ENCODE results near the gene CACNA1H.

Gene CACNA1H

DNA sequence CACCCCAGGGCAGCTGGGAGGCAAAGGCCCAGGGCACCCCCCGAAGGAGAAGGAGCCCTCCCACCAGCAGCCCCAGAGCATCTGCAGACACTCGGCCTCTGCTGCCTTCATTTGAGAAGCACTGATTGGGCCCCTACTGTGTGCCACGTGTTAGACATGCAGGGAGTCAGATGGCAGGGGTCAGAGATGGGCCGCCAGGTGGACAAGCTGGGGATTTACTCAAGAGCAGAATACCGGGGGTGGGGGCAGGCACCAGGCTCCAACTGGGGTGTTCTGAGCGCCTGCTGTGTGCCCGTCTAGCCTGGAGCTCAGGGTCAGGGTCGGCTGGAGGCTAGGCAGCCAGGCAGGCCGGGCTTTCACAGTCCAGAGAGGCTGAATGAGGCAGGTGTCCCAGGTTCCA lies 53.4 kb downstream of the CACNA1H start:
- in situ Hi-C loops (cut with MboI; ENCODE audit: low sequenced_read_pairs), result no loop called here

DNA sequence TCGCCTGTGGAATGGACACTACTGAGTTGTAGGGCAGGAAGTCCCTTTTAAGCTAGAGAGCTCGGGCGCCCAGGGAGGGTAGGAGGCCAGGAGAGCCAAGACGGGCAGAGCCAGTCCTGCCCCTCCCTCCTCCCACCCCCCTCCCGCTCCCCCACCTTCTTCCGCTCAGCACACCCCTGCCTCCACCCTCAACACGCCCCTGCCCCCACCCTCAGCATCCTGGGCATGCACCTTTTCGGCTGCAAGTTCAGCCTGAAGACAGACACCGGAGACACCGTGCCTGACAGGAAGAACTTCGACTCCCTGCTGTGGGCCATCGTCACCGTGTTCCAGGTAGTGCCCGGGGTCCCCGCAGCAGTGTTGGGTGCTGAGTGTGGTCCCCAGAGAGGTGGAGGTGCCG lies 53.9 kb downstream of the CACNA1H start:
- in situ Hi-C loops (cut with MboI; ENCODE audit: low sequenced_read_pairs), result no loop called here

DNA sequence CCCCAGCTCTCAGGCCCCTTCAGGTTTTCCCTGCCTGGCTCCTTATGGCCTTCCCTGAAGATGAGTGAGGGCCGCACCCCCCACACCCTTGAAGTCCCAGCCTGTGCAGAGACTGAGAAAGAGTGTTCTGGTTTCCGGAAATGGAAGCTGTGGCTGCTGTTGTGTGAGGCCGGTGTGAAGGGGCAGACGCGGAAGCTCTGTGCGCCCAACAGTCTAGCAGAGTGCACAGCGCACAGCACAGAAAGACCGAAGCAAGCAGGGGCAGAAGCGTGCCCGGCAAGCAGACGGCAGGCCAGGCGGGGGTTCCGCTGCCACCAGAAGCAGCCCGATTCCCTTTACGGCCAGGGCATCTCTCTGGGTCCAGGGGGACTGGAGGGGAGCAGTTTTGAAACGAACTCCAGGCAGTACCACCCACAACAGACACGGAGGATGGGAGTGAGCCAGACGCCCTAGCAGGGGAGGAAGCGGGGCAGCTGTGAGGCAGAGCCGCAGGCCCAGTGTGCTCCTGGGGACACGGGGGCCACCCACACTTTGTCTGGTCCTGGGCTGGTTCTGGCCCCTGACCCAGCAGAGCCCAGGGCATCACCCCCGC lies 55.4 kb downstream of the CACNA1H start:
- in situ Hi-C loops (cut with MboI; ENCODE audit: low sequenced_read_pairs), result no loop called here

DNA sequence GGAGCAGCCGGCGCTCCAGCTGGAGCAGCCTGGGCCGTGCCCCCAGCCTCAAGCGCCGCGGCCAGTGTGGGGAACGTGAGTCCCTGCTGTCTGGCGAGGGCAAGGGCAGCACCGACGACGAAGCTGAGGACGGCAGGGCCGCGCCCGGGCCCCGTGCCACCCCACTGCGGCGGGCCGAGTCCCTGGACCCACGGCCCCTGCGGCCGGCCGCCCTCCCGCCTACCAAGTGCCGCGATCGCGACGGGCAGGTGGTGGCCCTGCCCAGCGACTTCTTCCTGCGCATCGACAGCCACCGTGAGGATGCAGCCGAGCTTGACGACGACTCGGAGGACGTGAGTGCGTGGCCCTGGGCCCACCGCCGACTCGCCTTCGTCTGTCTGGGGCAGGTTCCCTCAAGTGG lies 56.2 kb downstream of the CACNA1H start:
- in situ Hi-C loops (cut with MboI; ENCODE audit: low sequenced_read_pairs), result no loop called here

DNA sequence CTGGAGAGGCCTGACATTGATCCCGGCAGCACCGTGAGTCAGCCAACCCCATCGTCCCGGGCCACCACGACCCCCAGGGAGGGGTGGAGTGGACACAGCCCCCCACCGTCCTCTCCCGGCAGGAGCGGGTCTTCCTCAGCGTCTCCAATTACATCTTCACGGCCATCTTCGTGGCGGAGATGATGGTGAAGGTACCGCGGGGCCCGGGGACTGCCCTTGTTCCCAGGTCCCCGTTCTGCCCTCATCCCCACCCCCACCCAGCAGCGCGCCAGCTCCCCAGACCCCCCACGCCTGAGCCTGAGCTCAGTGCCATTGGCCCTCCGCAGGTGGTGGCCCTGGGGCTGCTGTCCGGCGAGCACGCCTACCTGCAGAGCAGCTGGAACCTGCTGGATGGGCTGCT lies 57.6 kb downstream of the CACNA1H start:
- in situ Hi-C loops (cut with MboI; ENCODE audit: low sequenced_read_pairs), result no loop called here

DNA sequence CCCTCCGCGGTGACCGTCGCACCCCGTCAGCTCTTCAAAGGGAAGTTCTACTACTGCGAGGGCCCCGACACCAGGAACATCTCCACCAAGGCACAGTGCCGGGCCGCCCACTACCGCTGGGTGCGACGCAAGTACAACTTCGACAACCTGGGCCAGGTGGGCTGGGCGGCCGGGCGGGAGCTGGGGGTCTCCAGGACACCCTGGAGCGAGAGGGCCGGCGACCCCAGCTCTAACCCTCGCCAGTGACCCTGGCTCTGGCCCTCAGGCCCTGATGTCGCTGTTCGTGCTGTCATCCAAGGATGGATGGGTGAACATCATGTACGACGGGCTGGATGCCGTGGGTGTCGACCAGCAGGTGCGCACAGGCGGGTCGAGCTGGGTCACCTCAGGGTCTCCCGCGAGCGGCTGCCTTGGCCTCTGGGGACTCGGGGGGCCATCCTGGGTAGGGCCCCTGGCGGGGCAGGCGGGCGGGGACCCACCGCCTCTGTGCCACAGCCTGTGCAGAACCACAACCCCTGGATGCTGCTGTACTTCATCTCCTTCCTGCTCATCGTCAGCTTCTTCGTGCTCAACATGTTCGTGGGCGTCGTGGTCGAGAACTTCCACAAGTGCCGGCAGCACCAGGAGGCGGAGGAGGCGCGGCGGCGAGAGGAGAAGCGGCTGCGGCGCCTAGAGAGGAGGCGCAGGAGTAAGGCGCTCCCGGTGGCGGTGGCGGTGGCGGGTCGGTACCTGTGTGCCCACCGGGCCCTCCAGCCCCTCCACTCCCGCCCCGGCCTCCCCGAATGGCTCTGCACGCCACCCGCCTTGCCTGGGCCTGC lies 58.8 kb downstream of the CACNA1H start:
- in situ Hi-C loops (cut with MboI; ENCODE audit: low sequenced_read_pairs), result no loop called here

DNA sequence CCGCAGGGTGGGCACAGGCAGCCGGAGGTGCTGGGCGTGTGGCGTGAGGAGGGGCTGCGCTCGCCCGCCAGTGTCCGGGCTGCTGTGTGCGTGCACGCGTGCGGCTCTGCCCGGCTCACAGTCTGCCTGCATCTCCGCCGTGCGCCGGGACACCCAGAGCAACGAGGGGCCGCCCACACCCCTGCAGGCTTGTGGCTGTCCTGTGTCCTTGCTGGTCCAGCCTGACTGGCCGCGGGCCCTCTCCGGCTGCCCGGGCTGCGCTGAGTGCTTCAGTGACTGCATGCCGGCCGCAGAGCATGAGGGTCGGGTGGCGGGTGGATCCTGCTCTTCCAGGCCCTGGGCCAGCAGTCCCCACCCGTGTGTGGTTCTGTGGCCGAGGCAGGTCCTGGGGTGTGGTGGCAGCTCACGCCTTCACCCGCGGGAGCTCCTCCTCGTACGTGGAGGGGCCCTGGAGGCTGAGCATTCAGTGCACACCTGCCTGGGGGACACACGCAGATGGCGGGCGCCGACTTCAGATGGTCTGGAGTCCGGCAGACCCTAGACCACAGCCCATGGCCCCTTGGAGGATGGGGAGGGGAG lies 59.8 kb downstream of the CACNA1H start:
- in situ Hi-C loops (cut with MboI; ENCODE audit: low sequenced_read_pairs), result no loop called here

DNA sequence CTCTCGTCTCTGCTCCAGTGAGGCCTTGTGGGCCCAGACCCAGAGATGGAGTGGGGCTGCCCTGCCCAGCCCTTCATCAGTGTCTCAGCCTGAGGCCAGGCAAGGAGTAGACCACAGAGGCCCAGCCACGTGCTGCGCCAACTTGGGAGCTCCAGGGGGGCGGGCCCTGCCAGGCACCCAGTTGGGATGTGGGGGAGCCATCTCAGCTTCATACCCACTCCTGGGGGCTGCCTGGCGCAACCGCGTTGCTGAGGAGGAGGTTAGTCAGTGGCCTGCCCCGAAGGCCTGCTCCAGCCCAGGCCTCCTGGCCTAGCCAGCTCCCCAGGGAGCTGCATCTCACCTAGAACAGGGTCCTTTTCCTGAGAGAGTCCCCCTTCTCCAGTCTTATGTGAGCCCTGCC lies 60.3 kb downstream of the CACNA1H start:
- in situ Hi-C loops (cut with MboI; ENCODE audit: low sequenced_read_pairs), result no loop called here

DNA sequence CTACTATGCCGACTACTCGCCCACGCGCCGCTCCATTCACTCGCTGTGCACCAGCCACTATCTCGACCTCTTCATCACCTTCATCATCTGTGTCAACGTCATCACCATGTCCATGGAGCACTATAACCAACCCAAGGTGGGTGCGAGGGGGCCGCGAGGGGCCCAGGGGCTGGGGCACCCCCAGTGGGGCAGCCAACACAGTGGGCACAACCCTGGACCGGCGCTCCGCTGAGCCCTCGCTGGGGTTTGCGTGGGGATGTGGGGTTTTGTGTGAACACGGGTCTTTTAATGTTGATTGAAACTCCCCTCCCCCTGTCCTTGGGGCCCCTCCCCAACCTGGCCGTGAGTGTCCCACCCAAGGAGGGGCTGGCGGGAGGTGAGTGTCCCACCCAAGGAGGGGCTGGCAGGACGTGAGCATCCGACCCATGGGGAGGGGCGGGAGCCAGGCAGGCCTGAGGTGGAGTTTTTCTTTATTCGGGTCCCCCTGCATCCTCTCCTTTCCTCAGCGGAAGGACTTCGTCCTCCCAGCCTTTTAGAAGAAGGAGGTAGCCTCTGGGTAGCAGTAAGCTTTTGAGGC lies 61.0 kb downstream of the CACNA1H start:
- in situ Hi-C loops (cut with MboI; ENCODE audit: low sequenced_read_pairs), result no loop called here

DNA sequence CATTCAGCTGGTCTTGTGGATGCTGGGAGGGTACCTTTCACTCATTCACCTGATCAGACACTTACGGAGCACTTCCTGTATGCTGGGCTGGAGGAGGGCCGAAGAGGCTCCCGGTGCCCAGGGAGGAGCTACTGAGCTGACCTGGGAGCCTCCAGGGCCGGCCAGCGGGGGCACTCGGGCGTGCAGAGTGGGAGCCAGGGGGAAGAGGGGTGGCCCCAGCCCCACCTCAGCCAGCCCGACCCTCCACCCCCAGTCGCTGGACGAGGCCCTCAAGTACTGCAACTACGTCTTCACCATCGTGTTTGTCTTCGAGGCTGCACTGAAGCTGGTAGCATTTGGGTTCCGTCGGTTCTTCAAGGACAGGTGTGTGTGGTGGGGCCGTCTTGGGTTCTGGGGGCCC lies 61.8 kb downstream of the CACNA1H start:
- in situ Hi-C loops (cut with MboI; ENCODE audit: low sequenced_read_pairs), result no loop called here

DNA sequence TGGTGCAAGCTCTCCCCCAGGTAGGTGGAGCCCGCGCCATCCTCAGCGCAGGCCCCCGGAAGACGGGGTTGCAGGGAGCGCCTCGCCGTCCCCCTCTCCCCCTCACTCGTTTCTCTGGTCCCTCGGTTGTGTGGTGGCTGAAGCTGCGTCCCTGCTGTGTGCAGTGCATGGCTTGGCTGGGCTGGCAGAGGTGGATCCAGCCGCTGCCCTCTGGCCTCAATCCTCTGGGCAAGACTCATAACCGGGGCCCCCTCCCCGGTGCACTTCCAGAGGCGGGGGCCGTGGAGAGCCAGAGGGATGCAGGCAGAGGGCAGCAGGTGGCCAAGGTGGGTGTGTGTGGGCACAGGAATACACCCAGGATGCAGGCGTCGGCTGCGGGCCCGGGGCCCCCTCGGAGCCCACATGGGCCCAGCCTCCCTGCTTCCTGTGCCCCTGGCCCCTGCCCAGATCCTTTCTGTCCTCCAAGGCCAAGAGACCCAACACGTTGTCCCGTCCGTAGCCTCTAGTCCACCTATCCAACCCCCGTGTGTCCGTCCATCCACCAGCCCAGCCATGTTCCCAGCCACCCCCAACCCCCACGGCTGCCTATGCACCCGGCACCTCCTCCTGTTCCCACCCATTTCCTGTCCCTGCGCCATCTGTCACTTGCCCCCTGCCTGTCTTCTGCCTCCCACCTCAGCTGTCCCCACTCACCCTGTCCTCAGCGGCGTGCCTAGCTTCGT lies 62.8 kb downstream of the CACNA1H start:
- in situ Hi-C loops (cut with MboI; ENCODE audit: low sequenced_read_pairs), result no loop called here

DNA sequence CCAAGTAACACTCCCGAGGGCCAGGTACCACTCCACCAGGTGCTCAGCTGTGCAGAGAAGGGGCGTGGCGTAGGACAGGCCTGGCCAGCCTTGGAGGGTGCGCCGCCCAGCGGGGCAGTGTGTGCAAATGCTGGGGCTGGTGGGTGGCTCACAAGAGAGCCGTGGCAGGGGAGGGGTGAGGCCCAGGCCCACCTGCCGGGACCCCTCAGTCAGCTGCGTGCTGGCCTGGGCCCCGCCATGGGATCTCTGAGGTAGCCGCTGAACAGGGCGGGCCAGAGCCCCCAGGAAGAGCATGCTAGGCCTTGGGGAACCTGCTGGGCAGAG lies 63.4 kb downstream of the CACNA1H start:
- in situ Hi-C loops (cut with MboI; ENCODE audit: low sequenced_read_pairs), result no loop called here

DNA sequence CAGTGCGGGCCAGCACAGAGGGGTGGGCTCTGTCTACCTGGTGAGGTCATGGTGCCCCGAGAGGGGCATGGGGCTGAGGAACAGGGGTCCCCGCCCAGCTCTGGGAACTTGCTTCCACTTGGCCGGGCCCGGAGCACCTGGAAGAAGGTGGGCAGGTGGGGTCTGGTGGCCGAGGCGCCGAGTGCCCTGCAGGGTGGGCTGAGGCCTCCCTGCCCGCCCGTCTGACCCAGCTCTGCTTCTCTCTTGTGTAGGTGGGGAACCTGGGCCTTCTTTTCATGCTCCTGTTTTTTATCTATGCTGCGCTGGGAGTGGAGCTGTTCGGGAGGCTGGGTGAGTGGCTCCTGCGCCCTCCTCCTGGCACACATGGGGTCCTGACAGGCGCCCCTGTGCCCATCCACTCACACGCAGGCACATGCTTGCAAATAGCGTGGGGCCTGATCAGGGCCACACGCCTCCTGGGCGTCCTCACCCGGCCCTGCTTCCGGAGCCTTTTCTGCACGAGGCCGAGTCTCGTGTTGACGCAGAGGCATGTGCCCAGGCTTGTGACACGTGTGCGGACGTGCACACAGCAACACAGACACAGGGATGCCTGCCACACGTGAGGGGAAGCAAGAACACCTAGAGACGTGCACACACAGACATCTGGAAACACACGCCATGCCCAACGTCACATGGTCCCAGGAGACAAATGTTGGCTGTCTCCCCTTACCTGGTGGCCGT lies 63.9 kb downstream of the CACNA1H start:
- in situ Hi-C loops (cut with MboI; ENCODE audit: low sequenced_read_pairs), result no loop called here

DNA sequence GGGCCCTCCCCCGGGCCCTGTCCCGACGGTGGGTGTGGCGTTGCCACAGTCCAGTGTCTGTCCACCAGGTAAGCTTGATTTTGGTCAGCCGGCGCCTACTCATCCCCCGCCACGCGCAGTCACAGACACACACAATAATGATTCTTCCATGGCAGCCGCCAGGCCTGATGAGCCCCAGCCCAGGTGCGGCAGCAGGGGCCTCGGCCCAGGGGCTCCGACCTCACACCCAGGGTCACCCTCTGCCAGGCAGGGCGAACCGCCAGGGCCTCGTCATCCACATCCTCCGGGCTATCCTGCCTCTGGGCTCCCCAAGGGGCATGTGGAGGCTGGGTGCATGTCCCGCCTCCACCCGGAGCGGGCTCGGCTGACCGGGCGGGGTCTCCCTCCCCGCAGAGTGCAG lies 64.6 kb downstream of the CACNA1H start:
- in situ Hi-C loops (cut with MboI; ENCODE audit: low sequenced_read_pairs), result no loop called here

DNA sequence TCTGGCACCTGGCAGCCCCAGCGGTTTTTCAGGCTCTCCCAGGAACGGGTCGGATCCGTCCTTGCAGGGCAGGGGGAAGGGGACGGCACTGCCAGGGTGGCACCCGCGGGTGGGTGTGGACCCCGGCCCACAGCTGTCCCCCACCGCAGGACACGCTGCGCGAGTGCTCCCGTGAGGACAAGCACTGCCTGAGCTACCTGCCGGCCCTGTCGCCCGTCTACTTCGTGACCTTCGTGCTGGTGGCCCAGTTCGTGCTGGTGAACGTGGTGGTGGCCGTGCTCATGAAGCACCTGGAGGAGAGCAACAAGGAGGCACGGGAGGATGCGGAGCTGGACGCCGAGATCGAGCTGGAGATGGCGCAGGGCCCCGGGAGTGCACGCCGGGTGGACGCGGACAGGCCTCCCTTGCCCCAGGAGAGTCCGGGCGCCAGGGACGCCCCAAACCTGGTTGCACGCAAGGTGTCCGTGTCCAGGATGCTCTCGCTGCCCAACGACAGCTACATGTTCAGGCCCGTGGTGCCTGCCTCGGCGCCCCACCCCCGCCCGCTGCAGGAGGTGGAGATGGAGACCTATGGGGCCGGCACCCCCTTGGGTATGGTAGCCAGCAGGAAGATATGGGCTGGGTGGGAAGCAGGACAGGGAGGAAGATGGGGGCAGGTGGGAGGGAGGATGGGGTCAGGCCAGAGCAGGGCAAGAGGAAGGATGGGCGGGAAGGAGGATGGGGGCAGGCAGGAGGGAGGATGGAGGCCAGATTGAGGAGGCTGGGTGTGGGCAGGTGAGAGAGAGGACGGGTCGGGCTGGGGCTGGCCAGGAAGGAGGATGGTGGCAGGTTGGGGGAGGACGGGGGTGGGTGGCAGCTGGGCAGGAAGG lies 65.4 kb downstream of the CACNA1H start:
- in situ Hi-C loops (cut with MboI; ENCODE audit: low sequenced_read_pairs), result no loop called here

DNA sequence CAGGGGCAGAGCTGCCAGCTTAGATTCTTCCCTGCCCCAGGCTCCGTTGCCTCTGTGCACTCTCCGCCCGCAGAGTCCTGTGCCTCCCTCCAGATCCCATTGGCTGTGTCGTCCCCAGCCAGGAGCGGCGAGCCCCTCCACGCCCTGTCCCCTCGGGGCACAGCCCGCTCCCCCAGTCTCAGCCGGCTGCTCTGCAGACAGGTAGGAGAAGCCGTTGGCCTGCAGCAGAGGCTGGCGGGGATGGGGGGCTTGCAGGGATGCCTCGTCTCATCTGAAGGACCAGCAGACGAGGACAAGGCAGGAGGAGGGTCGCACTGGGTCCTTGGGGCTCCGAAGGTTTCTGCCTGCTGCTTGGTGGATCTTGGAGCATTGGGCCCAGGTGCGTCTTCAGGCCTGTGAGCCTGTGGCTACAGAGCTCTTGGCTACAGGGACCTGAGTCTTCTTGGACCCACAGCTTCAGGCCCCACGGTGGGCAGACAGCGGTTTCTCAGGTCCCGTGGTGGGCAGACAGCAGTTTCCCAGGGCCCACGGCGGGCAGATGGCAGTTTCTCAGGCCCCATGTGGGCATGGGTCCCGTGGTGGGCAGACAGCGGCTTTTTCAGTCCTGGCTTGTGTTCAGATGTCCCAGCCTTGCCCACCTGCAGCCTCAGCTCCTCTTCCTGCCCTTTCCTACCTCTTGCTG lies 66.2 kb downstream of the CACNA1H start:
- in situ Hi-C loops (cut with MboI; ENCODE audit: low sequenced_read_pairs), result no loop called here

DNA sequence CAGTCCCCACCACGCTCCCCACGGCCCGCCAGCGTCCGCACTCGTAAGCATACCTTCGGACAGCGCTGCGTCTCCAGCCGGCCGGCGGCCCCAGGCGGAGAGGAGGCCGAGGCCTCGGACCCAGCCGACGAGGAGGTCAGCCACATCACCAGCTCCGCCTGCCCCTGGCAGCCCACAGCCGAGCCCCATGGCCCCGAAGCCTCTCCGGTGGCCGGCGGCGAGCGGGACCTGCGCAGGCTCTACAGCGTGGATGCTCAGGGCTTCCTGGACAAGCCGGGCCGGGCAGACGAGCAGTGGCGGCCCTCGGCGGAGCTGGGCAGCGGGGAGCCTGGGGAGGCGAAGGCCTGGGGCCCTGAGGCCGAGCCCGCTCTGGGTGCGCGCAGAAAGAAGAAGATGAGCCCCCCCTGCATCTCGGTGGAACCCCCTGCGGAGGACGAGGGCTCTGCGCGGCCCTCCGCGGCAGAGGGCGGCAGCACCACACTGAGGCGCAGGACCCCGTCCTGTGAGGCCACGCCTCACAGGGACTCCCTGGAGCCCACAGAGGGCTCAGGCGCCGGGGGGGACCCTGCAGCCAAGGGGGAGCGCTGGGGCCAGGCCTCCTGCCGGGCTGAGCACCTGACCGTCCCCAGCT lies 67.3 kb downstream of the CACNA1H start:
- in situ Hi-C loops (cut with MboI; ENCODE audit: low sequenced_read_pairs), result no loop called here

DNA sequence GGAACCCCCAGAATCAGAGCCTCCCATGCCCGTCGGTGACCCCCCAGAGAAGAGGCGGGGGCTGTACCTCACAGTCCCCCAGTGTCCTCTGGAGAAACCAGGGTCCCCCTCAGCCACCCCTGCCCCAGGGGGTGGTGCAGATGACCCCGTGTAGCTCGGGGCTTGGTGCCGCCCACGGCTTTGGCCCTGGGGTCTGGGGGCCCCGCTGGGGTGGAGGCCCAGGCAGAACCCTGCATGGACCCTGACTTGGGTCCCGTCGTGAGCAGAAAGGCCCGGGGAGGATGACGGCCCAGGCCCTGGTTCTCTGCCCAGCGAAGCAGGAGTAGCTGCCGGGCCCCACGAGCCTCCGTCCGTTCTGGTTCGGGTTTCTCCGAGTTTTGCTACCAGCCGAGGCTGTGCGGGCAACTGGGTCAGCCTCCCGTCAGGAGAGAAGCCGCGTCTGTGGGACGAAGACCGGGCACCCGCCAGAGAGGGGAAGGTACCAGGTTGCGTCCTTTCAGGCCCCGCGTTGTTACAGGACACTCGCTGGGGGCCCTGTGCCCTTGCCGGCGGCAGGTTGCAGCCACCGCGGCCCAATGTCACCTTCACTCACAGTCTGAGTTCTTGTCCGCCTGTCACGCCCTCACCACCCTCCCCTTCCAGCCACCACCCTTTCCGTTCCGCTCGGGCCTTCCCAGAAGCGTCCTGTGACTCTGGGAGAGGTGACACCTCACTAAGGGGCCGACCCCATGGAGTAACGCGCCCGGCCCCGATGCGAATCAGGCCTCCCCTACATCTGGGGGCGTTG lies 68.1 kb downstream of the CACNA1H start:
- in situ Hi-C loops (cut with MboI; ENCODE audit: low sequenced_read_pairs), result no loop called here

Data from hTERT RPE-1 (cell line).